Measurements from ENCODE around the gene ACTR8. TPM values are rescaled to one million over a fixed set of nuclear protein-coding genes. Genes with fewer than 3 reads are reported as not detected.
A peak's percentile ranks its signal among the peaks of the same experiment; 100 is the strongest.

The ACTR8 gene
- total and polyA plus RNA-seq, 10 donors = 10.5 to 33.7 (median 22.9) TPM

DNA sequence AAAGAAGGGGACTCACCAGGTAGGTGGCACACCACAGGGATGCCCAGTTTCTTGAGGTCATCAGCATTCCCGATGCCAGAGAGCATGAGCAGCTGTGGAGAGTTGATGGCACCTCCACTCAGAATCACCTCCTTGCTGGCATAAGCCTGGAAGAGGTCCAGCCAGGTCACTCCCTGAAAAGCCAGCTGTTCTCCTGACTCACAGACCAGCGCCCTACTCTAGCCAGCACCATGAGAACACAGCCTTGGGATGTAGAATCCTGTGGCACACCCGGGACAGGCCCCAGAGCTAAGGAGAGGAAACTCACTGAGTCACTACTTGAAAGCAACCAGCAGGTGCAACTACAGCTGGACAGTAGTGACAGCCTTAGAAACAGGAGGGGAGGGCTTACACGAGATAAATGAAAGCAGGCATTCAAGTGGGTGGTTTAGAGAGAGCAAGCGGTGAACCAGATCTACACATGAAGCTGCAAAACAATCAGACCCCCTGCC, 60.3 kb downstream of the ACTR8 start:
- intact Hi-C loops (cut with DNase I; ENCODE audit: low total_unique reads) = no loop called here
- 56 to 74% (median 65%) methylated on average over 5 of the region's 5 CpGs for WGBS, 5 donors
- Histone ChIP-seq H3K4me3 (no peak overlapping the region), H3K9me3 (no peaks in the 10 kb centered on the region), H3K27me3 (replicated peaks in 1 of 7) (peaks cover 0 to 31% (median 0%) of the 10 kb centered on the region in 7 donors), H3K4me1 (no peaks in the 10 kb centered on the region), H3K36me3 (peaks cover 0 to 40% (median 0%) of the 10 kb centered on the region in 6 donors), H3K27ac (no peak overlapping the region)
- TF ChIP-seq, protein P1, sequence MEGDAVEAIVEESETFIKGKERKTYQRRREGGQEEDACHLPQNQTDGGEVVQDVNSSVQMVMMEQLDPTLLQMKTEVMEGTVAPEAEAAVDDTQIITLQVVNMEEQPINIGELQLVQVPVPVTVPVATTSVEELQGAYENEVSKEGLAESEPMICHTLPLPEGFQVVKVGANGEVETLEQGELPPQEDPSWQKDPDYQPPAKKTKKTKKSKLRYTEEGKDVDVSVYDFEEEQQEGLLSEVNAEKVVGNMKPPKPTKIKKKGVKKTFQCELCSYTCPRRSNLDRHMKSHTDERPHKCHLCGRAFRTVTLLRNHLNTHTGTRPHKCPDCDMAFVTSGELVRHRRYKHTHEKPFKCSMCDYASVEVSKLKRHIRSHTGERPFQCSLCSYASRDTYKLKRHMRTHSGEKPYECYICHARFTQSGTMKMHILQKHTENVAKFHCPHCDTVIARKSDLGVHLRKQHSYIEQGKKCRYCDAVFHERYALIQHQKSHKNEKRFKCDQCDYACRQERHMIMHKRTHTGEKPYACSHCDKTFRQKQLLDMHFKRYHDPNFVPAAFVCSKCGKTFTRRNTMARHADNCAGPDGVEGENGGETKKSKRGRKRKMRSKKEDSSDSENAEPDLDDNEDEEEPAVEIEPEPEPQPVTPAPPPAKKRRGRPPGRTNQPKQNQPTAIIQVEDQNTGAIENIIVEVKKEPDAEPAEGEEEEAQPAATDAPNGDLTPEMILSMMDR (IDR thresholded peaks at IDR 0.05 in 8 of 11, conservative IDR thresholded peaks at IDR 0.05 in 3 of 11) = no peak
- TF ChIP-seq POLR2AphosphoS5 (IDR thresholded peaks at IDR 0.05) = no peak
- TF ChIP-seq POLR2A (IDR thresholded peaks at IDR 0.05) = no peak
- no peak for DNase-seq

DNA sequence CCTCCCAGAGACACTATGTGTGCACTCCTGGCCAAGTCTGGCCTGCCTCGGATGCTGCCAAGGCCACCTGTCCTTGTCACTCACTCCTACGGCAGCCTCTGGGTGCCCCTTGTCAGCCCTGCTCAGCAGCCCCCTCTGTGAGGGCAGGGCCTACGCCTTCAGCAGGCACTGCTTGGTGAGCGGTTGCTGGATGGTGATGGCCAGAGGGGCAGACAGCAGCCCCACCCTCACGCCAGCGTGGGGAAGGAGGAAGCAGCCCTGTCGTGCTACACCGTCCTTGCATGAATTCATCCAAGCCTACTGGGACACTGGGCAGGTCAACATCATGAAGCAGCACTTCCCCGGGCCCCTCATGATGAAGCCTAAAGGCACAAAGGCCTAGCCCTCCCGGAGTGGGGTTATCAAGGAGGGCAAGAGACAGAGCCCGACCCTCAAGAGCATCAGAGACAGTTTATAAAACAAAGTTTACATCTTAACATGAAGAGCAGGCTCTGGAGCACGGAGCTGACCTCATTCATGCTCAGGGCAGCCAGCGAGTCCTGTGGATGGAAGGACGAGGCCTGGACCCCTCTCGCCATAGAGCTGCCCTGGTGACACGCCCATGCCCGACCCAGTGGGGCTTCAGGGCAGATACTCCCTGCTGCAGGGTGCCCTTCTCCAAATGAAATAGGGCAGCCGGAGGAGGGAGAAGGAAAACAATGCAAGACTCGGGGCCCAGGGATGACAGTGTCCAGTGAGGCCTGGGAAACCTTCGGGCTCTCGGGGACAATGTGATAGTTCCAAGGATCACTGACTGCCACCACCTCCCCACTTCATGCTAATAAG, 61.0 kb downstream of the ACTR8 start:
- no peak overlapping the region for H3K27ac ChIP-seq
- intact Hi-C loops (cut with DNase I; ENCODE audit: low total_unique reads) = no loop called here
- H3K4me1 ChIP-seq = no peaks in the 10 kb centered on the region
- peaks cover 0 to 31% (median 0%) of the 10 kb centered on the region in 7 donors for H3K27me3 ChIP-seq (replicated peaks in 1 of 7)
- no peaks in the 10 kb centered on the region for H3K9me3 ChIP-seq
- H3K4me3 ChIP-seq = no peak overlapping the region
- DNase-seq = peak; percentile 56
- peaks cover 0 to 46% (median 0%) of the 10 kb centered on the region in 6 donors for H3K36me3 ChIP-seq
- TF ChIP-seq, protein P1 (IDR thresholded peaks at IDR 0.05 in 8 of 11, conservative IDR thresholded peaks at IDR 0.05 in 3 of 11) = no peak
- no peak for TF ChIP-seq POLR2AphosphoS5 (IDR thresholded peaks at IDR 0.05)
- TF ChIP-seq POLR2A (IDR thresholded peaks at IDR 0.05) = no peak
- WGBS, 5 donors = 66 to 82% (median 74%) methylated on average over 21 of the region's 21 CpGs

DNA sequence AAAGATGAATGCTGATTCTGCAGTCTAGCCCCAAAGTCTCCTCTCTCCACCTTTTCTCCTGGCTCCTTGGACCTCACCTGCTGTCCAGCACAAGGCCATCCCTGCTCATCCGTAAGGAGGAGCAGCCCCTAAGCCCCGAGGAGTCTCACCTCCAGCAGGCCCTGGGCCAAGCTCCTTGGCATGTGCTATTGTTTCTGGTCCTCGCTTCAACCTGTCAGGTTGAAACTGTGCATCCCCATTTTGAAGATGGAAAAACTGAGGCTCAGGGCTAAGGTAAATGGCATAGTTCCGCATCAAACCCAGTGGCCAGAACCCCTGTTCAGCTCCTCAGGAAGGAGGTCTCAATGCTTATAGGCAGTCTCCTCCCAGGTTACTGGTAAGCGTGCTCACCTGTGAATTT, 61.9 kb downstream of the ACTR8 start:
- H3K36me3 ChIP-seq = peaks cover 0 to 55% (median 0%) of the 10 kb centered on the region in 6 donors
- peaks cover 0 to 31% (median 0%) of the 10 kb centered on the region in 7 donors for H3K27me3 ChIP-seq (replicated peaks in 1 of 7)
- WGBS, 5 donors = 91 to 98% (median 94%) methylated on average over 4 to 5 of the region's 5 CpGs
- no peak for DNase-seq
- intact Hi-C loops (cut with DNase I; ENCODE audit: low total_unique reads) = no loop called here
- no peaks in the 10 kb centered on the region for H3K9me3 ChIP-seq
- H3K4me1 ChIP-seq = no peaks in the 10 kb centered on the region
- H3K4me3 ChIP-seq = no peak overlapping the region
- no peak overlapping the region for H3K27ac ChIP-seq
- TF ChIP-seq POLR2AphosphoS5 (IDR thresholded peaks at IDR 0.05) = no peak
- TF ChIP-seq, protein P1 (IDR thresholded peaks at IDR 0.05 in 8 of 11, conservative IDR thresholded peaks at IDR 0.05 in 3 of 11) = no peak
- TF ChIP-seq POLR2A (IDR thresholded peaks at IDR 0.05) = no peak

DNA sequence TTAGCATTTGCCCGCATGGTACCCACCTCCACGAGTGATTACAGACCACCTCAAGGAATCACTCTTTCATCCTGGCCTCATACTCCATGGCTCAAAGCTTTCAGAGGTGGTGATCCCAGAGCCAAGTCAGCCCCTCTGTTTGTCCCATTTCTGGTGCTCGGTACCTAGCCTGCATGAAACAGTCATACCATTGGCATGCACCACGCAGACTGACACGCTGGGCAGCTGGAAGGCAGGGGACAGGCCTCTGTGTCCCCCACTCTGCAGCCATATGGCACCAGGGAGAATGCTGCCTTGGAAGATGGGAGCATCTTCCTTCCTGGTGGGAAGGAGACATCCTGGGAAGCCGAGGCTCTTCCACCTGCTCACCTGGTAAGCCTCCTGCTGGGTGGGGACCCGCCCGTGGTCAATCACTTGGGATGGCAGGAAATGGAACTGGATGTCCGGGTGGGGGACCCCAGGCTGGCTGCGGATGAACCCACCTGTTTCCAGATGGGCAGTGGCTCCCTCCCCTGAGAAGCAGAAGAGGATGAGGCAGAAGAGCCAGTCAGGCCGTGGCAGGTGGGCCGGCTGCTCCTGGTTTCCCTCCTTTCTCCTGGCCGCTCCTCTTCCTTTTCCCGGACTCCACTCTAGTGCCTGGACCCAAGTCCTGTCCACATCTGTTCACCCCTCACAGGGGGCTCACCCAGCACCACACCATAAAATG, 62.6 kb downstream of the ACTR8 start:
- peak; percentile 56 for DNase-seq
- Histone ChIP-seq H3K4me3 (no peak overlapping the region), H3K9me3 (no peaks in the 10 kb centered on the region), H3K4me1 (no peaks in the 10 kb centered on the region), H3K27me3 (replicated peaks in 1 of 7) (peaks cover 0 to 31% (median 0%) of the 10 kb centered on the region in 7 donors), H3K36me3 (peaks cover 0 to 59% (median 0%) of the 10 kb centered on the region in 6 donors), H3K27ac (no peak overlapping the region)
- TF ChIP-seq, protein P1 (IDR thresholded peaks at IDR 0.05 in 8 of 11, conservative IDR thresholded peaks at IDR 0.05 in 3 of 11) = no peak
- TF ChIP-seq POLR2AphosphoS5 (IDR thresholded peaks at IDR 0.05) (no peak), POLR2A (IDR thresholded peaks at IDR 0.05) (no peak)
- intact Hi-C loops (cut with DNase I; ENCODE audit: low total_unique reads) = no loop called here
- 84 to 91% (median 90%) methylated on average over 14 of the region's 14 CpGs for WGBS, 5 donors

All from spleen (tissue), 11 donors.